Karpas-422 (cell line): ENCODE data around the gene MICAL2. TPM values are rescaled to one million over a fixed set of nuclear protein-coding genes. Genes with fewer than 3 reads are reported as not detected.

ENCODE experiments used
- DNase-seq: peaks from one replicate; pipeline ENCODE4 v3.0.0-alpha.2; 2015
- H2AFZ ChIP-seq: fragments of 200-600 bp; sonication (generic); 2 replicates; pipeline ENCODE4 v1.6.1; 2014; ENCODE audit warnings: antibody characterized with exemption, low read length, mixed read lengths
- H3K27ac ChIP-seq: fragments of 200-600 bp; sonication (generic); 2 replicates; pipeline ENCODE4 v1.5.1; 2014; ENCODE audit warnings: mild to moderate bottlenecking, low read length, moderate library complexity
- H3K27me3 ChIP-seq: fragments of 200-600 bp; sonication (generic); 2 replicates; pipeline ENCODE4 v1.6.1; 2014; ENCODE audit warnings: low read length, mixed read lengths
- H3K36me3 ChIP-seq: fragments of 200-600 bp; sonication (generic); 2 replicates; pipeline ENCODE4 v1.6.1; 2014; ENCODE audit warnings: low read length, mixed read lengths; ENCODE audit not compliant: insufficient read depth
- H3K4me1 ChIP-seq: fragments of 200-600 bp; sonication (generic); 2 replicates; pipeline ENCODE4 v1.6.1; 2014; ENCODE audit warnings: mild to moderate bottlenecking, low read length, mixed read lengths
- H3K4me2 ChIP-seq: fragments of 200-600 bp; sonication (generic); 2 replicates; pipeline ENCODE4 v1.6.1; 2014; ENCODE audit warnings: low read length, low read depth, mild to moderate bottlenecking; ENCODE audit not compliant: poor library complexity, severe bottlenecking
- H3K4me3 ChIP-seq: fragments of 200-600 bp; sonication (generic); 2 replicates; pipeline ENCODE4 v1.5.1; 2014; ENCODE audit warnings: mild to moderate bottlenecking, antibody characterized with exemption, low read length, mixed read lengths
- H3K79me2 ChIP-seq: fragments of 200-600 bp; sonication (generic); 2 replicates; pipeline ENCODE4 v1.6.1; 2014; ENCODE audit warnings: mild to moderate bottlenecking, low read length, mixed read lengths
- H3K9ac ChIP-seq: fragments of 200-600 bp; sonication (generic); 2 replicates; pipeline ENCODE4 v1.6.0; 2014; ENCODE audit warnings: low read length
- H3K9me2 ChIP-seq: fragments of 200-600 bp; sonication (generic), shearing (Covaris generic); replicated peaks from 2 replicates; pipeline ENCODE4 v1.6.0; 2014; ENCODE audit warnings: mild to moderate bottlenecking, low read length, moderate library complexity; ENCODE audit not compliant: insufficient read depth
- H3K9me3 ChIP-seq: fragments of 300-700, 200-600 bp; sonication (generic); 2 replicates; pipeline ENCODE4 v1.6.1; 2014; ENCODE audit warnings: low read length, mixed read lengths
- H4K20me1 ChIP-seq: fragments of 200-600 bp; sonication (generic); 2 replicates; pipeline ENCODE4 v1.6.1; 2014; ENCODE audit warnings: mild to moderate bottlenecking, antibody characterized with exemption, low read length, low read depth; ENCODE audit not compliant: insufficient read depth
- total RNA-seq: library from RNA; depleted of rRNA; stranded (reverse); fragments of >200 nt; shearing (Covaris generic); gene quantifications from 2 replicates; pipeline ENCODE4 v1.2.3, GENCODE V29; 2014; ENCODE audit warnings: low replicate concordance

MICAL2 gene
- total RNA-seq, 1 experiment from 2014 or later, result 0.93 TPM

- Histone ChIP-seq H3K9me3 (no peaks in the 10 kb centered on the region), H3K4me2 (no peak overlapping the region), H2AFZ (no peak overlapping the region), H3K36me3 (no peaks in the 10 kb centered on the region), H3K9me2 (no peaks in the 10 kb centered on the region), H3K9ac (no peak overlapping the region), H3K4me3 (no peak overlapping the region), H3K27me3 (no peaks in the 10 kb centered on the region), H4K20me1 (no peaks in the 10 kb centered on the region), H3K4me1 (no peaks in the 10 kb centered on the region), H3K79me2 (no peaks in the 10 kb centered on the region), H3K27ac (no peak overlapping the region)
- DNase-seq, result no peak
These were observed 43.4 kb upstream of the MICAL2 start for GRCh38 chr11:12066799-12067508.

- no peaks in the 10 kb centered on the region for H3K27me3 ChIP-seq
- H3K27ac ChIP-seq, result no peak overlapping the region
- no peak overlapping the region for H3K4me3 ChIP-seq
- no peaks in the 10 kb centered on the region for H3K79me2 ChIP-seq
- DNase-seq, result no peak
- no peak overlapping the region for H2AFZ ChIP-seq
- H4K20me1 ChIP-seq, result no peaks in the 10 kb centered on the region
- H3K36me3 ChIP-seq, result no peaks in the 10 kb centered on the region
- H3K4me1 ChIP-seq, result no peaks in the 10 kb centered on the region
- H3K9me2 ChIP-seq, result no peaks in the 10 kb centered on the region
- no peak overlapping the region for H3K4me2 ChIP-seq
- H3K9ac ChIP-seq, result no peak overlapping the region
- H3K9me3 ChIP-seq, result no peaks in the 10 kb centered on the region
These were observed 42.5 kb upstream of the MICAL2 start for GRCh38 chr11:12067796-12068357.

GRCh38 chr11:12069066-12069676, 41.2 kb upstream of the MICAL2 start:
- Histone ChIP-seq H4K20me1 (no peaks in the 10 kb centered on the region), H3K4me3 (no peak overlapping the region), H3K4me1 (no peaks in the 10 kb centered on the region), H3K27ac (no peak overlapping the region), H3K9me2 (no peaks in the 10 kb centered on the region), H3K27me3 (no peaks in the 10 kb centered on the region), H3K4me2 (no peak overlapping the region), H2AFZ (no peak overlapping the region), H3K79me2 (no peaks in the 10 kb centered on the region), H3K36me3 (no peaks in the 10 kb centered on the region), H3K9me3 (no peaks in the 10 kb centered on the region), H3K9ac (no peak overlapping the region)
- no peak for DNase-seq

DNA sequence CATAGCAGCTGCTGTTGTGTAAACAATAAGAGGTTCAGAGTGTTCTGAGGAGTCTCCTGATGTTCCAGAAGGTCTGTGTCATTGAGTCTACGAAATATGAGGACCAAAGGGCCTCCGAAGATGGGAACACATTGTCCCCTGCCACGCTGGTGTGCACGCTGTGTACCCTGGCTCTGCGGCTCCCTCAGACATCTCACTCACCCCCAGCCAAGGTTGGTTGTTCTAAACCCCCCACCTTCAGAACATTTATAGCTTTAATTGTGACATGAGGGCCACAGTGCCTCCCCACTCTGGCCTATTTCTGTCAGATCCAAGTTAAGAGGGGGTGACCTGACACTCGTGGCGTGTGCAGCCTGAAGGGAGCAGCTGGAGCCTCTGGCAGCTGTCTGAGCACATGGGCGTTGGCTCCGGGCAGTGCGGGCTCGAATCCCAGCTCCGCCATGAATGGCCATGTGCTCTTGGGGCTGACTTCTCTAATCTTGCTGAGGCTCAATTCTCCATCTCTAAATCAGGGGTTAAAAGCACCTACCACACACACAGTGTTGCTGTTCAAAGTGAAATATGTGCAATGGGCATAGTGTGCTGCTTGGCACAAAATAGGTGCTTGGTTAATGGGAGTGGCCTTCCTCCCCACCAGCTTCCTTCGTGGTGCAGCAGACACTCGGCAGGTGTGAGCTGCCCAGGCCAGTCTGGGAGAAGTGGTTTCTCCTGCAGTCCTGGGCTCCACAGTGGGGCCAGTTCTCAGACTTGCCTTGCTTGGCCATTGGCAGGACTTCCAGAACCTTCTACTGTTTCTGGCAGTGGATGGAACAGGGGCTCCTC, 39.7 kb upstream of the MICAL2 start:
- Histone ChIP-seq H2AFZ (no peak overlapping the region), H4K20me1 (no peaks in the 10 kb centered on the region), H3K9me2 (no peaks in the 10 kb centered on the region), H3K9ac (no peak overlapping the region), H3K27ac (no peak overlapping the region), H3K4me3 (no peak overlapping the region), H3K79me2 (no peaks in the 10 kb centered on the region), H3K36me3 (no peaks in the 10 kb centered on the region), H3K9me3 (no peaks in the 10 kb centered on the region), H3K4me1 (no peaks in the 10 kb centered on the region), H3K4me2 (no peak overlapping the region), H3K27me3 (no peaks in the 10 kb centered on the region)
- no peak for DNase-seq

DNA sequence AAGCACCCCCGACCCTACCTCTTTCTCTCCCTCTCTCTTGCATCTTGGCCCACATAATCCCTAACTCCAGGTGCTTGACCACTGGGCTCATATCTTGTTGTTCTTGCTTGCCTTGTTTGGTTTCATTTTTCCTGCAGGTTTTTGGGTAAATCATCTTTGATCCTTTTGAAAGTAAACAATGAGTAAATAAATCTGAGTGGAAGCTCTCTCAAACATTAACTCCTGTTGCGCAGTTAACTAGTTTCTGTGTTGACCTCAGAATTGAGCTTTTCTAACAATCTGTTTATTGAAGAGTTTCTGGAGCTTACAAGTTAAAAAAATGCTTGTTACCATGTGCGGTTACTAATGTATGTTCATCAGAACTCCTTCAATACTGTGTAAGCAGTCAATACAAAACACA, 38.8 kb upstream of the MICAL2 start:
- H2AFZ ChIP-seq, result no peak overlapping the region
- no peaks in the 10 kb centered on the region for H3K9me3 ChIP-seq
- no peaks in the 10 kb centered on the region for H3K27me3 ChIP-seq
- H3K4me3 ChIP-seq, result no peak overlapping the region
- DNase-seq, result no peak
- H3K27ac ChIP-seq, result no peak overlapping the region
- H3K4me1 ChIP-seq, result no peaks in the 10 kb centered on the region
- H3K36me3 ChIP-seq, result no peaks in the 10 kb centered on the region
- no peak overlapping the region for H3K9ac ChIP-seq
- H3K79me2 ChIP-seq, result no peaks in the 10 kb centered on the region
- H3K4me2 ChIP-seq, result no peak overlapping the region
- no peaks in the 10 kb centered on the region for H4K20me1 ChIP-seq
- no peaks in the 10 kb centered on the region for H3K9me2 ChIP-seq

GRCh38 chr11:12073436-12073835, 37.0 kb upstream of the MICAL2 start:
- no peaks in the 10 kb centered on the region for H3K36me3 ChIP-seq
- H2AFZ ChIP-seq, result no peak overlapping the region
- no peaks in the 10 kb centered on the region for H3K4me1 ChIP-seq
- no peaks in the 10 kb centered on the region for H3K79me2 ChIP-seq
- H3K9ac ChIP-seq, result no peak overlapping the region
- no peak overlapping the region for H3K27ac ChIP-seq
- DNase-seq, result no peak
- H3K9me2 ChIP-seq, result no peaks in the 10 kb centered on the region
- H3K27me3 ChIP-seq, result no peaks in the 10 kb centered on the region
- H3K4me2 ChIP-seq, result no peak overlapping the region
- H3K9me3 ChIP-seq, result no peaks in the 10 kb centered on the region
- no peak overlapping the region for H3K4me3 ChIP-seq
- no peaks in the 10 kb centered on the region for H4K20me1 ChIP-seq

DNA sequence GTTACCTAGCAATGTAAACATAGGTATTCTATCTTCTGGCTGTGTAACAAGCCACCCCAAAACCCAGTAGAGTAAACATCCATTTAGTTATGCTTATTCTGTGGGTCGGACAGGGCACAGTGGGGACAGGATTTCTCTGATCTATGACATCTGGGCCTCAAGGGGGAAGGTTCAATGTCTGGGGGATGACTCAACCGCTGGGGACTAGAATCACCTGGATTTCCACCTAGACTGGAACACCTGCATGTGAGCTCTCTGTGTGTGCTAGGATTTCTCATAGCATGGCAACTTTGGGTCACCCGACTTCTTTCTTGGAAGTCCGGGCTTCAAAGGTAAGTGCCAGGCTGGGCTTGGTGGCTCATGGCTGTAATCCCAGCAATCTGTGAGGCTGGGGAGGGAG, 36.5 kb upstream of the MICAL2 start:
- no peaks in the 10 kb centered on the region for H4K20me1 ChIP-seq
- no peaks in the 10 kb centered on the region for H3K4me1 ChIP-seq
- H3K27ac ChIP-seq, result no peak overlapping the region
- no peaks in the 10 kb centered on the region for H3K9me3 ChIP-seq
- H3K27me3 ChIP-seq, result no peaks in the 10 kb centered on the region
- H3K79me2 ChIP-seq, result no peaks in the 10 kb centered on the region
- no peak overlapping the region for H3K9ac ChIP-seq
- no peak overlapping the region for H3K4me3 ChIP-seq
- no peak overlapping the region for H2AFZ ChIP-seq
- DNase-seq, result no peak
- no peak overlapping the region for H3K4me2 ChIP-seq
- no peaks in the 10 kb centered on the region for H3K9me2 ChIP-seq
- H3K36me3 ChIP-seq, result no peaks in the 10 kb centered on the region

GRCh38 chr11:12074529-12075195, 35.7 kb upstream of the MICAL2 start:
- H3K4me1 ChIP-seq, result no peaks in the 10 kb centered on the region
- no peaks in the 10 kb centered on the region for H4K20me1 ChIP-seq
- no peaks in the 10 kb centered on the region for H3K27me3 ChIP-seq
- H3K4me2 ChIP-seq, result no peak overlapping the region
- H3K27ac ChIP-seq, result no peak overlapping the region
- H3K36me3 ChIP-seq, result no peaks in the 10 kb centered on the region
- no peak overlapping the region for H3K4me3 ChIP-seq
- no peaks in the 10 kb centered on the region for H3K9me2 ChIP-seq
- no peaks in the 10 kb centered on the region for H3K79me2 ChIP-seq
- H2AFZ ChIP-seq, result no peak overlapping the region
- no peaks in the 10 kb centered on the region for H3K9me3 ChIP-seq
- DNase-seq, result no peak
- H3K9ac ChIP-seq, result no peak overlapping the region
